GM19463 (cell line): ENCODE measurements around the gene PON2.

Experiments
- ATAC-seq: cut with Tn5 transposase; IDR thresholded peaks from one replicate; pipeline ENCODE4 v1.9.1; 2021; ENCODE audit warnings: mild to moderate bottlenecking, moderate library complexity; ENCODE audit not compliant: unreplicated experiment

Gene PON2

GRCh38 chr7:95446618-95447017 is 11.8 kb upstream of the PON2 start:
- ATAC-seq, result no peak

- ATAC-seq, result no peak
Observed at GRCh38 chr7:95444796-95445195, 10.0 kb upstream of the PON2 start.

- peak; percentile 55 for ATAC-seq
Observed at GRCh38 chr7:95441042-95441823, 6.4 kb upstream of the PON2 start.

GRCh38 chr7:95440394-95441038 is 5.7 kb upstream of the PON2 start:
- ATAC-seq, result no peak

- ATAC-seq, result no peak
Observed at GRCh38 chr7:95436407-95436806, 1.6 kb upstream of the PON2 start.

- no peak for ATAC-seq
Observed at GRCh38 chr7:95435422-95435780, 573 bp upstream of the PON2 start.

GRCh38 chr7:95433952-95434556 is 774 bp downstream of the PON2 start:
- no peak for ATAC-seq

- ATAC-seq, result no peak
Observed at GRCh38 chr7:95433129-95433528, 1.7 kb downstream of the PON2 start.

- no peak for ATAC-seq
Observed at GRCh38 chr7:95432606-95433005, 2.2 kb downstream of the PON2 start.

GRCh38 chr7:95430864-95431263 is 4.0 kb downstream of the PON2 start:
- ATAC-seq, result no peak

- no peak for ATAC-seq
Observed at GRCh38 chr7:95429241-95429990, 5.4 kb downstream of the PON2 start.

- no peak for ATAC-seq
Observed at GRCh38 chr7:95427914-95428516, 6.8 kb downstream of the PON2 start.

GRCh38 chr7:95427166-95427565 is 7.7 kb downstream of the PON2 start:
- no peak for ATAC-seq

GRCh38 chr7:95425694-95426093 is 9.1 kb downstream of the PON2 start:
- no peak for ATAC-seq

GRCh38 chr7:95424716-95425115 is 10.1 kb downstream of the PON2 start:
- no peak for ATAC-seq

- peak; percentile 71 for ATAC-seq
Observed at GRCh38 chr7:95421847-95422444, 12.9 kb downstream of the PON2 start.

GRCh38 chr7:95421000-95421846 is 13.6 kb downstream of the PON2 start:
- peak; percentile 73 for ATAC-seq

- no peak for ATAC-seq
Observed at GRCh38 chr7:95412075-95412474, 22.8 kb downstream of the PON2 start.

- no peak for ATAC-seq
Observed at GRCh38 chr7:95411666-95412065, 23.2 kb downstream of the PON2 start.

- no peak for ATAC-seq
Observed at GRCh38 chr7:95411036-95411435, 23.8 kb downstream of the PON2 start.
